AG04449 (cell line): ENCODE data around the gene GNB1.

ENCODE experiments used
- CTCF ChIA-PET: fragments of 350-600 bp; formaldehyde crosslinking; extraction: SDS; loops from one replicate; lab custom pipeline; 2021; ENCODE audit warnings: antibody characterized with exemption; lab: Yijun Ruan, JAX
- POLR2A ChIA-PET: fragments of 400-600, 350-600 bp; formaldehyde crosslinking; extraction: SDS; loops from one replicate; lab custom pipeline; 2020; ENCODE audit warnings: antibody characterized with exemption, inconsistent platforms; lab: Yijun Ruan, JAX
- DNase-seq: peaks from one replicate; pipeline ENCODE4 v3.0.0-alpha.2; 2010; ENCODE audit warnings: low read depth, low spot score
- H3K4me3 ChIP-seq: 2 replicates; pipeline ENCODE4 v1.5.1; 2011; ENCODE audit warnings: low read depth, mild to moderate bottlenecking, control low read depth, low read length
- CTCF ChIP-seq: IDR thresholded peaks from one replicate; pipeline ENCODE4 v1.5.1; 2011; ENCODE audit warnings: mild to moderate bottlenecking, moderate library complexity, low read length, control low read depth, inconsistent platforms; ENCODE audit not compliant: insufficient read depth; ENCODE audit errors: missing control alignments

The GNB1 gene

GRCh38 chr1:1780598-1781525 lies 110.0 kb downstream of the GNB1 start:
- no peak overlapping the region for H3K4me3 ChIP-seq
- CTCF ChIA-PET, result interaction anchor here (0.8 to 2.1 kb wide), 2 partner anchors 10 to 124 kb away, joined by 3 to 12 read pairs; no protein-coding TSS in a partner anchor
- POLR2A ChIA-PET, result interaction anchor here (1.0 kb wide), 1 partner anchor 124 kb away, joined by 4 read pairs; no protein-coding TSS in a partner anchor

GRCh38 chr1:1779691-1780597 lies 110.9 kb downstream of the GNB1 start:
- TF ChIP-seq CTCF, result no peak
- ChIA-PET POLR2A (interaction anchor here (1.0 kb wide), 1 partner anchor 125 kb away, joined by 4 read pairs; no protein-coding TSS in a partner anchor), CTCF (interaction anchor here (0.6 to 2.1 kb wide), 4 partner anchors 11 to 125 kb away, joined by 3 to 12 read pairs (median 3); no protein-coding TSS in a partner anchor)
- no peak for DNase-seq
- H3K4me3 ChIP-seq, result no peak overlapping the region

More at GRCh38 chr1:1780598-1781525, 110.0 kb downstream of the GNB1 start:
- no peak for DNase-seq
- no peak for TF ChIP-seq CTCF

- ChIA-PET CTCF (interaction anchor here (0.6 to 2.1 kb wide), 4 partner anchors 13 to 129 kb away, joined by 3 to 12 read pairs (median 3); no protein-coding TSS in a partner anchor), POLR2A (no interaction called here)
- no peak overlapping the region for H3K4me3 ChIP-seq
- no peak for DNase-seq
- no peak for TF ChIP-seq CTCF
These were observed 111.6 kb downstream of the GNB1 start for GRCh38 chr1:1779320-1779675.

GRCh38 chr1:1778663-1779319 lies 112.1 kb downstream of the GNB1 start:
- ChIA-PET CTCF (interaction anchor here (0.9 to 2.1 kb wide), 3 partner anchors 14 to 130 kb away, joined by 3 to 12 read pairs (median 3); no protein-coding TSS in a partner anchor), POLR2A (no interaction called here)
- H3K4me3 ChIP-seq, result peak overlapping the region; percentile 82
- no peak for DNase-seq
- TF ChIP-seq CTCF, result no peak

GRCh38 chr1:1777950-1778662 lies 112.8 kb downstream of the GNB1 start, which contains the start of gene NADK:
Gene NADK (minus strand): TSS chr1:1778470. CDS start chr1:1765406, 13,064 bp downstream.
- ChIA-PET CTCF (interaction anchor here (1.2 to 2.2 kb wide), 3 partner anchors 107 to 131 kb away, joined by 3 to 9 read pairs (median 4); no protein-coding TSS in a partner anchor), POLR2A (no interaction called here)
- TF ChIP-seq CTCF, result no peak
- H3K4me3 ChIP-seq, result peak within 1 kb of the TSS; percentile 82
- no peak for DNase-seq
